Measurements from ENCODE around the gene TUT7. TPM values are rescaled to one million over a fixed set of nuclear protein-coding genes. Genes with fewer than 3 reads are reported as not detected.

The TUT7 gene
- polyA plus RNA-seq, 1 donor from 2014 or later: 21.0 TPM

DNA sequence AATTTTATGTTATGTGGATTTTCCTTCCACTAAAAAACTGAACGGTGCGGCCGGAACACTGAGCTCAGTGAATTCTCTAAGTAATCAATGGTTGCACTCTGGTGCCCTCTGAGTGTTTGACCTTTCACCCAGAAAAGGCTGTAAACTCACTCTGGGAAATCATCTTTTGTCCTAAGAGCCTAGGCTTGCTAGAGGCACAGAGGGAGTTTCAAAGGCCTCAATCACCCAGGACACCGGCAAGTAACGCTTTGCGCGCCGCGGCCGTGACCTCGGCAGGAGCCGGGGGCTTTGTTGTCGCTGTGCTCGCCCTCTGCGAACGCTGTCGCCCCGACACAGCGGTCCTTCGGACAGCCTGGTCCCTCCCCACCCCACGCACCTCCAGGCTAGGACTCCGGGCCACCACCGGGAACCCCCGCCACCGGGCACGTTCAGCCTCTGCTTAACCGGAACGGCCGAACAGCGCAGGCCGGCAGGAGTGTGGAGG, 72.6 kb downstream of the TUT7 start:
- Histone ChIP-seq H3K9ac (ENCODE audit: low read length) (peak overlapping the region; percentile 96), H3K79me2 (replicated peaks; ENCODE audit: insufficient read depth, low read length) (peaks cover 49% of the 10 kb centered on the region), H2AFZ (ENCODE audit: low read depth, low read length) (peak overlapping the region; percentile 84), H3F3A (ENCODE audit: insufficient read depth, low read length, poor library complexity, severe bottlenecking) (no peaks in the 10 kb centered on the region), H3K9me3 (ENCODE audit: low read length) (no peaks in the 10 kb centered on the region), H4K20me1 (ENCODE audit: insufficient read depth) (no peaks in the 10 kb centered on the region), H3K27ac (ENCODE audit: low read length) (peak overlapping the region; percentile 85), H3K4me2 (ENCODE audit: low read length) (peak overlapping the region; percentile 91), H3K36me3 (ENCODE audit: insufficient read depth, low read length) (no peaks in the 10 kb centered on the region), H3K27me3 (ENCODE audit: insufficient read depth, low read depth, low read length) (no peaks in the 10 kb centered on the region), H3K9me2 (ENCODE audit: insufficient read depth, low read length) (no peaks in the 10 kb centered on the region), H3K4me3 (ENCODE audit: low read length) (peak overlapping the region; percentile 99)
- TF ChIP-seq TAF1 (IDR thresholded peaks at IDR 0.05; ENCODE audit: low read depth): no peak
- TF ChIP-seq, protein P1, sequence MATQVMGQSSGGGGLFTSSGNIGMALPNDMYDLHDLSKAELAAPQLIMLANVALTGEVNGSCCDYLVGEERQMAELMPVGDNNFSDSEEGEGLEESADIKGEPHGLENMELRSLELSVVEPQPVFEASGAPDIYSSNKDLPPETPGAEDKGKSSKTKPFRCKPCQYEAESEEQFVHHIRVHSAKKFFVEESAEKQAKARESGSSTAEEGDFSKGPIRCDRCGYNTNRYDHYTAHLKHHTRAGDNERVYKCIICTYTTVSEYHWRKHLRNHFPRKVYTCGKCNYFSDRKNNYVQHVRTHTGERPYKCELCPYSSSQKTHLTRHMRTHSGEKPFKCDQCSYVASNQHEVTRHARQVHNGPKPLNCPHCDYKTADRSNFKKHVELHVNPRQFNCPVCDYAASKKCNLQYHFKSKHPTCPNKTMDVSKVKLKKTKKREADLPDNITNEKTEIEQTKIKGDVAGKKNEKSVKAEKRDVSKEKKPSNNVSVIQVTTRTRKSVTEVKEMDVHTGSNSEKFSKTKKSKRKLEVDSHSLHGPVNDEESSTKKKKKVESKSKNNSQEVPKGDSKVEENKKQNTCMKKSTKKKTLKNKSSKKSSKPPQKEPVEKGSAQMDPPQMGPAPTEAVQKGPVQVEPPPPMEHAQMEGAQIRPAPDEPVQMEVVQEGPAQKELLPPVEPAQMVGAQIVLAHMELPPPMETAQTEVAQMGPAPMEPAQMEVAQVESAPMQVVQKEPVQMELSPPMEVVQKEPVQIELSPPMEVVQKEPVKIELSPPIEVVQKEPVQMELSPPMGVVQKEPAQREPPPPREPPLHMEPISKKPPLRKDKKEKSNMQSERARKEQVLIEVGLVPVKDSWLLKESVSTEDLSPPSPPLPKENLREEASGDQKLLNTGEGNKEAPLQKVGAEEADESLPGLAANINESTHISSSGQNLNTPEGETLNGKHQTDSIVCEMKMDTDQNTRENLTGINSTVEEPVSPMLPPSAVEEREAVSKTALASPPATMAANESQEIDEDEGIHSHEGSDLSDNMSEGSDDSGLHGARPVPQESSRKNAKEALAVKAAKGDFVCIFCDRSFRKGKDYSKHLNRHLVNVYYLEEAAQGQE (IDR thresholded peaks at IDR 0.05; ENCODE audit: borderline replicate concordance): no peak
- TF ChIP-seq CTCF (IDR thresholded peaks at IDR 0.05; ENCODE audit: poor library complexity, severe bottlenecking): no peak
- no peak for TF ChIP-seq MXI1 (conservative IDR thresholded peaks at IDR 0.05; ENCODE audit: poor library complexity, severe bottlenecking)
- TF ChIP-seq POLR2AphosphoS5 (IDR thresholded peaks at IDR 0.05): no peak
- no peak for TF ChIP-seq EZH2 (IDR thresholded peaks at IDR 0.05; ENCODE audit: borderline replicate concordance, insufficient read depth, low read length, poor library complexity, severe bottlenecking)
- no peak for TF ChIP-seq RAD21 (conservative IDR thresholded peaks at IDR 0.05)
- TF ChIP-seq EP300 (conservative IDR thresholded peaks at IDR 0.05; ENCODE audit: poor library complexity, severe bottlenecking): no peak
- TF ChIP-seq SMC3 (conservative IDR thresholded peaks at IDR 0.05; ENCODE audit: poor library complexity): no peak

DNA sequence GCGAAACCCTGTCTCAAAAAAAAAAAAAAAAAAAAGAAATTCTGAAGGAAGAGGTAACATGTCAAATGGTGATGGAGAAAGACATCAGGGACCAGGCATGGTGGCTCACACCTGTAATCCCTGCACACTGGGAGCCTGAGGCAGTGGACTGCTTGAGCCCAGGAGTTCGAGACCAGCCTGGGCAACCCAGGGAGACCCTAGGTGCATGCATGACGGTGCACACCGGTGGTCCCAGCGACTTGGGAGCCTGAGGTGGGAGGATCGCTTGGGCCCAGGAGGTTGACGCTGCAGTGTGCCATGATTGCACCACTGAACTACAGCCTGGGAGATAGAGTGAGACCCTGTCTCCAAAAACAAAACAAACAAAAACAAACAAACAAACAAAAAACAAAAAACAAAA, 73.6 kb downstream of the TUT7 start:
- Histone ChIP-seq H3K79me2 (replicated peaks; ENCODE audit: insufficient read depth, low read length) (peaks cover 56% of the 10 kb centered on the region), H3K9me2 (ENCODE audit: insufficient read depth, low read length) (no peaks in the 10 kb centered on the region), H4K20me1 (ENCODE audit: insufficient read depth) (no peaks in the 10 kb centered on the region), H3K4me2 (ENCODE audit: low read length) (peak overlapping the region; percentile 91), H3K36me3 (ENCODE audit: insufficient read depth, low read length) (no peaks in the 10 kb centered on the region), H3F3A (ENCODE audit: insufficient read depth, low read length, poor library complexity, severe bottlenecking) (no peaks in the 10 kb centered on the region), H3K9ac (ENCODE audit: low read length) (peak overlapping the region; percentile 96), H2AFZ (ENCODE audit: low read depth, low read length) (no peak overlapping the region), H3K9me3 (ENCODE audit: low read length) (no peaks in the 10 kb centered on the region), H3K27ac (ENCODE audit: low read length) (no peak overlapping the region), H3K27me3 (ENCODE audit: insufficient read depth, low read depth, low read length) (no peaks in the 10 kb centered on the region), H3K4me3 (ENCODE audit: low read length) (peak overlapping the region; percentile 99)
- TF ChIP-seq MXI1 (conservative IDR thresholded peaks at IDR 0.05; ENCODE audit: poor library complexity, severe bottlenecking) (no peak), SMC3 (conservative IDR thresholded peaks at IDR 0.05; ENCODE audit: poor library complexity) (no peak), POLR2AphosphoS5 (IDR thresholded peaks at IDR 0.05) (no peak), CTCF (IDR thresholded peaks at IDR 0.05; ENCODE audit: poor library complexity, severe bottlenecking) (no peak), EZH2 (IDR thresholded peaks at IDR 0.05; ENCODE audit: borderline replicate concordance, insufficient read depth, low read length, poor library complexity, severe bottlenecking) (no peak), RAD21 (conservative IDR thresholded peaks at IDR 0.05) (no peak), TAF1 (IDR thresholded peaks at IDR 0.05; ENCODE audit: low read depth) (no peak), EP300 (conservative IDR thresholded peaks at IDR 0.05; ENCODE audit: poor library complexity, severe bottlenecking) (no peak)
- TF ChIP-seq, protein P1 (IDR thresholded peaks at IDR 0.05; ENCODE audit: borderline replicate concordance): no peak
